OCI-LY3 (cell line): ENCODE data around the gene CHRNB4.

ENCODE experiments used
- H2AFZ ChIP-seq: fragments of 200-600, 300-600 bp; shearing (Covaris generic); 2 replicates; pipeline ENCODE4 v1.6.0; 2014; ENCODE audit warnings: antibody characterized with exemption, low read depth, low read length
- H3K27ac ChIP-seq: fragments of 200-600, 300-600 bp; sonication (generic); 2 replicates; pipeline ENCODE4 v1.5.1; 2014; ENCODE audit warnings: mild to moderate bottlenecking, low read length, moderate library complexity, mixed read lengths
- H3K27me3 ChIP-seq: fragments of 200-600, 300-600 bp; sonication (generic); 2 replicates; pipeline ENCODE4 v1.6.1; 2014; ENCODE audit warnings: low read depth, low read length, mixed read lengths
- H3K36me3 ChIP-seq: fragments of 200-600, 300-600 bp; sonication (generic); replicated peaks from 2 replicates; pipeline ENCODE3; 2014; ENCODE audit warnings: low read depth, low read length, mixed read lengths
- H3K4me1 ChIP-seq: fragments of 300-600, 200-600 bp; sonication (generic); 2 replicates; pipeline ENCODE4 v1.6.1; 2014; ENCODE audit warnings: low read length, mixed read lengths
- H3K4me2 ChIP-seq: fragments of 200-600, 300-600 bp; sonication (generic); 2 replicates; pipeline ENCODE4 v1.6.1; 2014; ENCODE audit warnings: low read length, mixed read lengths
- H3K4me3 ChIP-seq: fragments of 300-600, 200-600 bp; sonication (generic); 2 replicates; pipeline ENCODE4 v1.5.1; 2014; ENCODE audit warnings: antibody characterized with exemption, mild to moderate bottlenecking, low read length, moderate library complexity
- H3K79me2 ChIP-seq: fragments of 300-600, 200-600 bp; shearing (Covaris generic); 2 replicates; pipeline ENCODE4 v1.6.1; 2014; ENCODE audit warnings: mild to moderate bottlenecking, low read length, mixed read lengths
- H3K9ac ChIP-seq: fragments of 300-600, 200-600 bp; shearing (Covaris generic); 2 replicates; pipeline ENCODE4 v1.6.0; 2014; ENCODE audit warnings: mild to moderate bottlenecking, low read length, moderate library complexity
- H3K9me3 ChIP-seq: fragments of 200-600, 300-600 bp; shearing (Covaris generic); 2 replicates; pipeline ENCODE4 v1.6.1; 2014; ENCODE audit warnings: low read length, mixed read lengths; ENCODE audit not compliant: insufficient read depth
- H4K20me1 ChIP-seq: fragments of 200-600, 300-600 bp; sonication (generic); 2 replicates; pipeline ENCODE4 v1.6.1; 2016; ENCODE audit warnings: low read length, mixed read lengths; ENCODE audit not compliant: insufficient read depth
- CTCF ChIP-seq: fragments of 200-600, 300-600 bp; sonication (generic); IDR thresholded peaks from 2 replicates; pipeline ENCODE4 v1.5.1; 2014; ENCODE audit warnings: antibody characterized with exemption, low read length, low read depth
- EZH2phosphoT487 ChIP-seq: fragments of 200-600 bp; shearing (Covaris generic); IDR thresholded peaks from 2 replicates; pipeline ENCODE4 v1.6.1; 2018; ENCODE audit warnings: antibody characterized with exemption, mixed run types, low read depth

Gene CHRNB4

GRCh38 chr15:78633348-78633747, 7.7 kb downstream of the CHRNB4 start:
- Histone ChIP-seq H3K9me3 (peaks cover 9% of the 10 kb centered on the region; the same call in 1 of the 2 replicates), H3K4me1 (peaks cover 8% of the 10 kb centered on the region; the same call in 1 of the 2 replicates), H3K4me2 (no peak overlapping the region), H3K27me3 (peaks cover 12% of the 10 kb centered on the region; the same call in 1 of the 2 replicates), H3K9ac (no peak overlapping the region), H3K4me3 (no peak overlapping the region), H3K27ac (no peak overlapping the region), H3K36me3 (no peaks in the 10 kb centered on the region), H3K79me2 (no peaks in the 10 kb centered on the region), H2AFZ (no peak overlapping the region), H4K20me1 (no peaks in the 10 kb centered on the region)
- TF ChIP-seq EZH2phosphoT487 (no peak), CTCF (no peak)

GRCh38 chr15:78630886-78631633, 9.9 kb downstream of the CHRNB4 start:
- H3K4me3 ChIP-seq, result no peak overlapping the region
- H3K27me3 ChIP-seq, result peaks cover 23% of the 10 kb centered on the region; the same call in 1 of the 2 replicates
- H3K9me3 ChIP-seq, result peaks cover 9% of the 10 kb centered on the region; the same call in 1 of the 2 replicates
- H2AFZ ChIP-seq, result no peak overlapping the region
- no peak overlapping the region for H3K9ac ChIP-seq
- H3K4me1 ChIP-seq, result no peaks in the 10 kb centered on the region
- no peaks in the 10 kb centered on the region for H3K36me3 ChIP-seq
- H4K20me1 ChIP-seq, result no peaks in the 10 kb centered on the region
- no peak overlapping the region for H3K27ac ChIP-seq
- no peaks in the 10 kb centered on the region for H3K79me2 ChIP-seq
- TF ChIP-seq EZH2phosphoT487 (no peak), CTCF (no peak)
- H3K4me2 ChIP-seq, result no peak overlapping the region

- Histone ChIP-seq H3K27me3 (peaks cover 23% of the 10 kb centered on the region; the same call in 1 of the 2 replicates), H3K27ac (no peak overlapping the region), H4K20me1 (no peaks in the 10 kb centered on the region), H2AFZ (no peak overlapping the region), H3K9ac (no peak overlapping the region), H3K79me2 (no peaks in the 10 kb centered on the region), H3K4me2 (no peak overlapping the region), H3K4me1 (no peaks in the 10 kb centered on the region), H3K4me3 (no peak overlapping the region), H3K9me3 (peaks cover 9% of the 10 kb centered on the region; the same call in 1 of the 2 replicates), H3K36me3 (no peaks in the 10 kb centered on the region)
- TF ChIP-seq EZH2phosphoT487 (no peak), CTCF (no peak)
These were observed 11.3 kb downstream of the CHRNB4 start for GRCh38 chr15:78629716-78630065.

- Histone ChIP-seq H3K4me3 (no peak overlapping the region), H3K36me3 (no peaks in the 10 kb centered on the region), H3K4me2 (no peak overlapping the region), H3K27ac (no peak overlapping the region), H2AFZ (no peak overlapping the region), H3K9me3 (peaks cover 9% of the 10 kb centered on the region; the same call in 1 of the 2 replicates), H3K9ac (no peak overlapping the region), H3K4me1 (no peaks in the 10 kb centered on the region), H3K27me3 (peaks cover 23% of the 10 kb centered on the region; the same call in 1 of the 2 replicates), H3K79me2 (no peaks in the 10 kb centered on the region), H4K20me1 (no peaks in the 10 kb centered on the region)
- TF ChIP-seq CTCF (no peak), EZH2phosphoT487 (no peak)
These were observed 11.8 kb downstream of the CHRNB4 start for GRCh38 chr15:78629031-78629715.
